CD4-positive, alpha-beta memory T cell (primary cell): ENCODE data around the gene NPIPB13. TPM values are rescaled to one million over a fixed set of nuclear protein-coding genes. Genes with fewer than 3 reads are reported as not detected.
"Not testable (repeated sequence)": the region's sequence is repeated elsewhere in the genome, so short reads cannot be mapped to it uniquely, and the experiment has no call there.

ENCODE experiments used
- CTCF ChIA-PET: fragments of 350-600 bp; sonication (Branson Sonifier 250); formaldehyde crosslinking; loops from one replicate; lab custom pipeline; 2021; ENCODE audit warnings: inconsistent platforms; ENCODE audit not compliant: partially characterized antibody; lab: Charles Lee
- POLR2A ChIA-PET: fragments of 350-600 bp; sonication (Branson Sonifier 250); formaldehyde crosslinking; loops from one replicate; lab custom pipeline; 2021; ENCODE audit not compliant: partially characterized antibody; lab: Charles Lee
- DNase-seq, 5 donors: peaks; one replicate each; pipeline versions ENCODE4 v3.0.0 to v3.0.0-alpha.2; 2020 to 2022; ENCODE audit warnings: mixed read lengths in 1 of 5
- H3K27ac ChIP-seq: one replicate; pipeline ENCODE4 v1.7.0; 2013; ENCODE audit warnings: low read depth, low read length
- H3K27me3 ChIP-seq: 2 replicates; pipeline ENCODE4 v1.7.0; 2013; ENCODE audit warnings: mild to moderate bottlenecking, low read length, moderate library complexity; ENCODE audit not compliant: insufficient read depth
- H3K36me3 ChIP-seq: 2 replicates; pipeline ENCODE4 v1.7.0; 2013; ENCODE audit warnings: mild to moderate bottlenecking, low read length, moderate library complexity; ENCODE audit not compliant: insufficient read depth
- H3K4me1 ChIP-seq: 2 replicates; pipeline ENCODE4 v1.7.0; 2013; ENCODE audit warnings: mild to moderate bottlenecking, low read length, moderate library complexity; ENCODE audit not compliant: insufficient read depth
- H3K4me3 ChIP-seq, 2 donors: one replicate each; pipeline ENCODE4 v1.7.0; 2013; ENCODE audit warnings: low read length in 2 of 2, mild to moderate bottlenecking in 1 of 2
- H3K9me3 ChIP-seq, 2 donors: one replicate each; pipeline ENCODE4 v1.7.0; 2013; ENCODE audit warnings: low read length in 2 of 2, control low read depth in 1 of 2; ENCODE audit not compliant: control insufficient read depth in 1 of 2
- H3K27ac Mint-ChIP-seq, 7 donors: one replicate each; pipeline ENCODE4 v1.8.0; 2020 to 2021; ENCODE audit warnings: mixed read lengths in 7 of 7, mild to moderate bottlenecking in 6 of 7, inconsistent platforms in 3 of 7, moderate library complexity in 3 of 7
- H3K27me3 Mint-ChIP-seq, 2 donors: one replicate each; pipeline ENCODE4 v1.8.0; 2020 to 2021; ENCODE audit warnings: mixed read lengths in 2 of 2
- H3K36me3 Mint-ChIP-seq, 2 donors: one replicate each; pipeline ENCODE4 v1.8.0; 2020 to 2021; ENCODE audit warnings: mixed read lengths in 2 of 2, inconsistent platforms in 1 of 2, mild to moderate bottlenecking in 1 of 2
- H3K4me1 Mint-ChIP-seq, 4 donors: one replicate each; pipeline ENCODE4 v1.8.0; 2020 to 2021; ENCODE audit warnings: mixed read lengths in 4 of 4, mild to moderate bottlenecking in 1 of 4
- H3K4me3 Mint-ChIP-seq, 8 donors: one replicate each; pipeline ENCODE4 v1.8.0; 2020 to 2021; ENCODE audit warnings: mixed read lengths in 8 of 8, mild to moderate bottlenecking in 7 of 8, moderate library complexity in 6 of 8, inconsistent platforms in 3 of 8
- H3K9me3 Mint-ChIP-seq, 8 donors: one replicate each; pipeline ENCODE4 v1.8.0; 2020 to 2021; ENCODE audit warnings: mixed read lengths in 8 of 8, mild to moderate bottlenecking in 5 of 8, inconsistent platforms in 3 of 8, moderate library complexity in 1 of 8
- intact Hi-C: fragments of 100-400 bp; cut with micrococcal nuclease; formaldehyde crosslinking; loops from one replicate; pipeline ENCODE4 v1.15.1; 2023
- polyA plus RNA-seq, 2 donors: library from polyadenylated mRNA; unstranded; fragments of 300-500 nt; fragmentation: Illumina TruSeq; gene quantifications; one replicate each; pipeline ENCODE4 v1.2.3, GENCODE V29; 2021
- total RNA-seq, 2 experiments: library from RNA; stranded (reverse); gene quantifications; one replicate each; pipeline ENCODE4 v1.2.3, GENCODE V29; 2021

The NPIPB13 gene
- total and polyA plus RNA-seq, 4 experiments from 2014 or later: 0.19 to 27.8 (median 11.4) TPM

GRCh38 chr16:30205541-30206236, 42.6 kb downstream of the NPIPB13 start:
- H3K4me3 Mint-ChIP-seq, H3K4me1 Mint-ChIP-seq, H3K27ac Mint-ChIP-seq, H3K36me3 ChIP-seq, H3K27me3 Mint-ChIP-seq, H3K36me3 Mint-ChIP-seq, H3K9me3 ChIP-seq, intact Hi-C loops, H3K27ac ChIP-seq, H3K27me3 ChIP-seq, H3K4me1 ChIP-seq, POLR2A ChIA-PET, CTCF ChIA-PET, H3K9me3 Mint-ChIP-seq: not testable (repeated sequence)
- DNase-seq: peak in 2 of 5 donors; percentile 2 to 9
- H3K4me3 ChIP-seq: peak overlapping the region in 1 of 2 donors; percentile 45

GRCh38 chr16:30199608-30200343, 48.5 kb downstream of the NPIPB13 start:
- H3K4me3 Mint-ChIP-seq, H3K27me3 Mint-ChIP-seq, H3K4me1 Mint-ChIP-seq, H3K4me1 ChIP-seq, H3K27ac Mint-ChIP-seq, H3K36me3 ChIP-seq, H3K4me3 ChIP-seq, H3K36me3 Mint-ChIP-seq, POLR2A ChIA-PET, H3K27ac ChIP-seq, DNase-seq, H3K27me3 ChIP-seq, H3K9me3 ChIP-seq, H3K9me3 Mint-ChIP-seq, intact Hi-C loops, CTCF ChIA-PET: not testable (repeated sequence)

- H3K36me3 Mint-ChIP-seq, H3K4me3 Mint-ChIP-seq, H3K9me3 ChIP-seq, H3K27me3 ChIP-seq, DNase-seq, H3K27ac ChIP-seq, H3K4me1 ChIP-seq, H3K36me3 ChIP-seq, H3K4me3 ChIP-seq, H3K9me3 Mint-ChIP-seq, POLR2A ChIA-PET, intact Hi-C loops, H3K27ac Mint-ChIP-seq, CTCF ChIA-PET, H3K4me1 Mint-ChIP-seq, H3K27me3 Mint-ChIP-seq: not testable (repeated sequence)
These were observed 49.2 kb downstream of the NPIPB13 start, which contains the start of gene SULT1A3 for GRCh38 chr16:30199049-30199448. SULT1A3 (plus strand) TSS chr16:30199255; CDS start chr16:30200729, 1,474 bp downstream.

Other genes starting within 250 kb of the NPIPB13 start
- under 1 TPM in 1 of 2 experiments, not detected in 1; 0.80 TPM for gene DOC2A, start 237.5 kb downstream of the NPIPB13 start, total RNA-seq
- gene DOC2A, start 237.5 kb downstream of the NPIPB13 start, polyA plus RNA-seq: not detected
- not detected for gene C16orf92, start 225.3 kb downstream of the NPIPB13 start, total RNA-seq
- not detected for gene C16orf92, start 225.3 kb downstream of the NPIPB13 start, polyA plus RNA-seq
- gene TLCD3B, start 217.2 kb downstream of the NPIPB13 start, total RNA-seq: not detected
- gene TLCD3B, start 217.2 kb downstream of the NPIPB13 start, polyA plus RNA-seq: not detected
- 100 to 1,000 TPM; 558 to 563 TPM for gene ALDOA, start 182.7 kb downstream of the NPIPB13 start, total RNA-seq
- gene ALDOA, start 182.7 kb downstream of the NPIPB13 start, polyA plus RNA-seq: 1,000 to 10,000 TPM; 1,058 to 1,115 TPM
- 10 to 100 TPM; 75.8 to 86.3 TPM for gene PPP4C, start 172.5 kb downstream of the NPIPB13 start, total RNA-seq
- 100 to 1,000 TPM; 167 to 276 TPM for gene PPP4C, start 172.5 kb downstream of the NPIPB13 start, polyA plus RNA-seq
- 1 to 10 TPM; 1.3 to 1.4 TPM for gene TBX6, start 156.6 kb downstream of the NPIPB13 start, total RNA-seq
- under 1 TPM in 1 of 2 donors, not detected in 1; 0.36 TPM for gene TBX6, start 156.6 kb downstream of the NPIPB13 start, polyA plus RNA-seq
- 100 to 1,000 TPM; 263 to 266 TPM for gene YPEL3, start 152.3 kb downstream of the NPIPB13 start, total RNA-seq
- gene YPEL3, start 152.3 kb downstream of the NPIPB13 start, polyA plus RNA-seq: 100 to 1,000 TPM; 172 to 331 TPM
- 10 to 100 TPM; 31.5 to 37.2 TPM for gene GDPD3, start 134.9 kb downstream of the NPIPB13 start, total RNA-seq
- under 1 TPM in 1 of 2 donors, not detected in 1; 0.25 TPM for gene GDPD3, start 134.9 kb downstream of the NPIPB13 start, polyA plus RNA-seq
- gene MAPK3, start 125.3 kb downstream of the NPIPB13 start, total RNA-seq: 10 to 100 TPM; 87.4 to 90.4 TPM
- gene MAPK3, start 125.3 kb downstream of the NPIPB13 start, polyA plus RNA-seq: 10 to 100 TPM in 1 of 2 donors, 1 to 10 TPM in 1; 9.9 to 10.6 TPM
- gene CORO1A, start 64.9 kb downstream of the NPIPB13 start, total RNA-seq: 100 to 1,000 TPM; 745 to 769 TPM
- 1,000 to 10,000 TPM; 1,217 to 1,230 TPM for gene CORO1A, start 64.9 kb downstream of the NPIPB13 start, polyA plus RNA-seq
- 10 to 100 TPM; 62.1 to 79.0 TPM for gene BOLA2B, start 54.8 kb downstream of the NPIPB13 start, total RNA-seq
- 100 to 1,000 TPM; 144 to 169 TPM for gene BOLA2B, start 54.8 kb downstream of the NPIPB13 start, polyA plus RNA-seq
- 10 to 100 TPM; 57.5 to 65.6 TPM for gene SLX1A, start 54.6 kb downstream of the NPIPB13 start, total RNA-seq
- gene SLX1A, start 54.6 kb downstream of the NPIPB13 start, polyA plus RNA-seq: 10 to 100 TPM; 44.5 to 60.7 TPM
- gene SULT1A3, start 49.2 kb downstream of the NPIPB13 start, total RNA-seq: 10 to 100 TPM; 42.5 to 46.2 TPM
- 1 to 10 TPM; 1.2 to 3.9 TPM for gene SULT1A3, start 49.2 kb downstream of the NPIPB13 start, polyA plus RNA-seq
- gene CD2BP2, start 106.8 kb upstream of the NPIPB13 start, total RNA-seq: 10 to 100 TPM; 72.9 to 79.4 TPM
- gene CD2BP2, start 106.8 kb upstream of the NPIPB13 start, polyA plus RNA-seq: 10 to 100 TPM; 23.7 to 24.4 TPM
- gene TBC1D10B, start 122.0 kb upstream of the NPIPB13 start, total RNA-seq: 10 to 100 TPM; 47.0 to 55.3 TPM
- 10 to 100 TPM in 1 of 2 donors, 1 to 10 TPM in 1; 8.5 to 16.1 TPM for gene TBC1D10B, start 122.0 kb upstream of the NPIPB13 start, polyA plus RNA-seq
- gene MYL11, start 126.3 kb upstream of the NPIPB13 start, total RNA-seq: 1 to 10 TPM in 1 of 2 experiments, not detected in 1; 1.3 TPM
- 1 to 10 TPM in 1 of 2 donors, not detected in 1; 1.1 TPM for gene MYL11, start 126.3 kb upstream of the NPIPB13 start, polyA plus RNA-seq
- gene SEPTIN1, start 134.1 kb upstream of the NPIPB13 start, total RNA-seq: 100 to 1,000 TPM; 198 to 206 TPM
- 100 to 1,000 TPM; 210 to 212 TPM for gene SEPTIN1, start 134.1 kb upstream of the NPIPB13 start, polyA plus RNA-seq
- gene ZNF48, start 146.9 kb upstream of the NPIPB13 start, total RNA-seq: 10 to 100 TPM; 15.8 to 16.7 TPM
- gene ZNF48, start 146.9 kb upstream of the NPIPB13 start, polyA plus RNA-seq: 10 to 100 TPM in 1 of 2 donors, 1 to 10 TPM in 1; 5.5 to 10.7 TPM
- 1 to 10 TPM; 6.0 to 6.5 TPM for gene ZNF771, start 159.1 kb upstream of the NPIPB13 start, total RNA-seq
- 1 to 10 TPM; 1.4 to 5.0 TPM for gene ZNF771, start 159.1 kb upstream of the NPIPB13 start, polyA plus RNA-seq
- gene DCTPP1, start 181.6 kb upstream of the NPIPB13 start, total RNA-seq: 10 to 100 TPM; 15.0 to 18.0 TPM
- gene DCTPP1, start 181.6 kb upstream of the NPIPB13 start, polyA plus RNA-seq: 100 to 1,000 TPM in 1 of 2 donors, 10 to 100 TPM in 1; 87.0 to 115 TPM
- 10 to 100 TPM; 42.0 to 44.4 TPM for gene SEPHS2, start 197.4 kb upstream of the NPIPB13 start, total RNA-seq
- gene SEPHS2, start 197.4 kb upstream of the NPIPB13 start, polyA plus RNA-seq: 10 to 100 TPM; 56.4 to 65.9 TPM
- 100 to 1,000 TPM; 648 to 657 TPM for gene ITGAL, start 224.3 kb upstream of the NPIPB13 start, total RNA-seq
- 100 to 1,000 TPM; 110 to 159 TPM for gene ITGAL, start 224.3 kb upstream of the NPIPB13 start, polyA plus RNA-seq